Measurements from ENCODE around the gene CELF2. TPM values are rescaled to one million over a fixed set of nuclear protein-coding genes. Genes with fewer than 3 reads are reported as not detected.

Gene CELF2
- polyA plus RNA-seq, 1 donor from 2014 or later: 55.5 TPM

GRCh38 chr10:11351801-11352200 lies 334.1 kb downstream of the CELF2 start:
- TF ChIP-seq EP300 (conservative IDR thresholded peaks at IDR 0.05; ENCODE audit: poor library complexity, severe bottlenecking): no peak
- TF ChIP-seq RAD21 (conservative IDR thresholded peaks at IDR 0.05): no peak
- no peak for TF ChIP-seq REST (IDR thresholded peaks at IDR 0.05; ENCODE audit: borderline replicate concordance)
- no peak for TF ChIP-seq MXI1 (conservative IDR thresholded peaks at IDR 0.05; ENCODE audit: poor library complexity, severe bottlenecking)
- no peak for TF ChIP-seq SMC3 (conservative IDR thresholded peaks at IDR 0.05; ENCODE audit: poor library complexity)
- no peak for TF ChIP-seq EZH2 (IDR thresholded peaks at IDR 0.05; ENCODE audit: borderline replicate concordance, insufficient read depth, low read length, poor library complexity, severe bottlenecking)
- no peak for TF ChIP-seq CTCF (IDR thresholded peaks at IDR 0.05; ENCODE audit: poor library complexity, severe bottlenecking)
- no peak for TF ChIP-seq POLR2AphosphoS5 (IDR thresholded peaks at IDR 0.05)
- TF ChIP-seq TAF1 (IDR thresholded peaks at IDR 0.05; ENCODE audit: low read depth): no peak
- H3K4me2 ChIP-seq (ENCODE audit: low read length): no peak overlapping the region
- H3K4me3 ChIP-seq (ENCODE audit: low read length): no peak overlapping the region
- no peak overlapping the region for H3K9ac ChIP-seq (ENCODE audit: low read length)
- no peaks in the 10 kb centered on the region for H3K79me2 ChIP-seq (replicated peaks; ENCODE audit: insufficient read depth, low read length)
- H3K27ac ChIP-seq (ENCODE audit: low read length): no peak overlapping the region
- H3K36me3 ChIP-seq (ENCODE audit: insufficient read depth, low read length): no peaks in the 10 kb centered on the region
- H3F3A ChIP-seq (ENCODE audit: insufficient read depth, low read length, poor library complexity, severe bottlenecking): no peaks in the 10 kb centered on the region
- H3K9me2 ChIP-seq (ENCODE audit: insufficient read depth, low read length): no peaks in the 10 kb centered on the region
- no peak overlapping the region for H2AFZ ChIP-seq (ENCODE audit: low read depth, low read length)
- H4K20me1 ChIP-seq (ENCODE audit: insufficient read depth): no peaks in the 10 kb centered on the region
- no peaks in the 10 kb centered on the region for H3K27me3 ChIP-seq (ENCODE audit: insufficient read depth, low read depth, low read length)
- no peaks in the 10 kb centered on the region for H3K9me3 ChIP-seq (ENCODE audit: low read length)

GRCh38 chr10:11353006-11353896 lies 335.6 kb downstream of the CELF2 start:
- H3K9ac ChIP-seq (ENCODE audit: low read length): no peak overlapping the region
- H3F3A ChIP-seq (ENCODE audit: insufficient read depth, low read length, poor library complexity, severe bottlenecking): no peaks in the 10 kb centered on the region
- no peak overlapping the region for H3K27ac ChIP-seq (ENCODE audit: low read length)
- H4K20me1 ChIP-seq (ENCODE audit: insufficient read depth): no peaks in the 10 kb centered on the region
- H3K27me3 ChIP-seq (ENCODE audit: insufficient read depth, low read depth, low read length): no peaks in the 10 kb centered on the region
- no peak overlapping the region for H3K4me2 ChIP-seq (ENCODE audit: low read length)
- no peak overlapping the region for H3K4me3 ChIP-seq (ENCODE audit: low read length)
- H2AFZ ChIP-seq (ENCODE audit: low read depth, low read length): no peak overlapping the region
- no peaks in the 10 kb centered on the region for H3K9me2 ChIP-seq (ENCODE audit: insufficient read depth, low read length)
- H3K79me2 ChIP-seq (replicated peaks; ENCODE audit: insufficient read depth, low read length): no peaks in the 10 kb centered on the region
- H3K9me3 ChIP-seq (ENCODE audit: low read length): no peaks in the 10 kb centered on the region
- H3K36me3 ChIP-seq (ENCODE audit: insufficient read depth, low read length): no peaks in the 10 kb centered on the region
- no peak for TF ChIP-seq TAF1 (IDR thresholded peaks at IDR 0.05; ENCODE audit: low read depth)
- TF ChIP-seq CTCF (IDR thresholded peaks at IDR 0.05; ENCODE audit: poor library complexity, severe bottlenecking): no peak
- no peak for TF ChIP-seq SMC3 (conservative IDR thresholded peaks at IDR 0.05; ENCODE audit: poor library complexity)
- TF ChIP-seq EP300 (conservative IDR thresholded peaks at IDR 0.05; ENCODE audit: poor library complexity, severe bottlenecking): no peak
- no peak for TF ChIP-seq REST (IDR thresholded peaks at IDR 0.05; ENCODE audit: borderline replicate concordance)
- TF ChIP-seq RAD21 (conservative IDR thresholded peaks at IDR 0.05): no peak
- TF ChIP-seq MXI1 (conservative IDR thresholded peaks at IDR 0.05; ENCODE audit: poor library complexity, severe bottlenecking): no peak
- no peak for TF ChIP-seq EZH2 (IDR thresholded peaks at IDR 0.05; ENCODE audit: borderline replicate concordance, insufficient read depth, low read length, poor library complexity, severe bottlenecking)
- no peak for TF ChIP-seq POLR2AphosphoS5 (IDR thresholded peaks at IDR 0.05)
